HG02840 (cell line): ENCODE measurements around the gene SMAD3.

Experiments used
- ATAC-seq: cut with Tn5 transposase; IDR thresholded peaks from one replicate; pipeline ENCODE4 v1.9.1; 2021; ENCODE audit warnings: mild to moderate bottlenecking, moderate library complexity, moderate number of reproducible peaks; ENCODE audit not compliant: unreplicated experiment, low FRiP score

The SMAD3 gene

DNA sequence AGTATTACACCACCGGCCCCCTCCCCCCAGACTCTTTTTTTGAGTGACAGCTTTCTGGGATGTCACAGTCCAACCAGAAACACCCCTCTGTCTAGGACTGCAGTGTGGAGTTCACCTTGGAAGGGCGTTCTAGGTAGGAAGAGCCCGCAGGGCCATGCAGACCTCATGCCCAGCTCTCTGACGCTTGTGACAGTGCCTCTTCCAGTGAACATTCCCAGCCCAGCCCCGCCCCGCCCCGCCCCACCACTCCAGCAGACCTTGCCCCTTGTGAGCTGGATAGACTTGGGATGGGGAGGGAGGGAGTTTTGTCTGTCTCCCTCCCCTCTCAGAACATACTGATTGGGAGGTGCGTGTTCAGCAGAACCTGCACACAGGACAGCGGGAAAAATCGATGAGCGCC lies 125.4 kb downstream of the SMAD3 start:
- ATAC-seq: no peak

DNA sequence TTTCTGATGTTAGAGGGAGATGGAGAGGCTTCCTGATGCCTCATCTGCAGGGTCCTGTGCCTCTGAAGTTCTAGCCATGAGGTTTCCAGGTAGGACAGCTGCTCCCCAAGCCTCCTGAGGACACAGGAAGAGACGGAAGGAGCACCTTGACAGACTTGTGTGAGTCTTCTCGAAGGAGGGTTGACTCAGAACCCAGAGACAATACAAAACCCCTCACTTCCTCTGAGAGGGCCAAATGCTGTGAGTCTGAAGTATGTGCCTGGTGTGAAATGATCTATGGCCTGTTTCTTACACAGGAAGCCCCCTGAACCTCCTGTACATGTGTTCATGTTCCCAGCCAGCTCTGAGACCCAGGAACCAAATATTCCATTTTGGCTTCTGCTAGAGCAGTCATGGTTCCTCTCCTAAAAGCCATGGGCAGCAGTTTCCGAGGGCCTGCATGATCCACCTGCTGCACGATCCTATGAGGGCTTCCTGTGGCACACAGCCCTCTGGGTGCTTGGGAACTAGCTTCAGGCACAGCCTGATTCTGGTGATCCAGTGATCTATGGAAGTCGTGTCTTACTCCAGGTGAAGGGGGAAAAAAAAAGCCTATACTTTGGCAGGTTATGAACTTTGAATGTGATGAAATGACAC lies 126.9 kb downstream of the SMAD3 start:
- ATAC-seq: no peak

DNA sequence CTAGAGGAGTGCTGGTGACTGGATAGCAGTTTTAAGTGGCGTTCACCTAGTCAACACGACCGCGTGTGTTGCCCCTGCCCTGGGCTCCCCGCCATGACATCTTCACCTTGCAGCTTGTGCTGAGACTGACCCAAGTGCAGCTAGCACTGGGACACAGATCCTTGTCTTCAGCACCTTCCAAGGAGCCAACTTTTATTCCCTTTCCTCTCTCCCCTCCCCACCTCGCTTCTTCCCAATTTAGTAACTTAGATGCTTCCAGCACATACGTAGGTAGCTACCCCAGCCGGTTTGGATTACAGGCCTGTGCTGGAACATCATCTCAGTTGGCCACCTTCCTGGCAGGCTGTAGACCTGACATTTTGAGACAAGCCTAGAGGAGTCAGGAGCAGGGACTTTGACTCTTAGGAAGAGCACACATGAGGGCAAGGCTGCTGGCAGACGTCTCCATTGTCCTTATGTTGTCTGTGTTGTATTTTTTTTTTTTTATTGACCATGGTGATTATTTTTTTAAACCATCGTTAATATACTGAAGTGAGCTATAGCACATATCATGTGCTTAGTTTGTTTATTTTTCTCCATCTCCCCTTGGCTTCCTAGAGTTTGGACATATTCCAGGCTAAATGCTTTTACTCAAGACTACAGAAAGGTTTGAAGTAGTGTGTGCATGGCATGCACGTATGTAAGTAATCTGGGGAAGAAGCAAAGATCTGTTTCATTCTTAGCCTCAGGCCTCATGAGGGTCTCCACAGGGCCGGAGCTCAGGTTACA lies 128.0 kb downstream of the SMAD3 start:
- ATAC-seq: no peak

DNA sequence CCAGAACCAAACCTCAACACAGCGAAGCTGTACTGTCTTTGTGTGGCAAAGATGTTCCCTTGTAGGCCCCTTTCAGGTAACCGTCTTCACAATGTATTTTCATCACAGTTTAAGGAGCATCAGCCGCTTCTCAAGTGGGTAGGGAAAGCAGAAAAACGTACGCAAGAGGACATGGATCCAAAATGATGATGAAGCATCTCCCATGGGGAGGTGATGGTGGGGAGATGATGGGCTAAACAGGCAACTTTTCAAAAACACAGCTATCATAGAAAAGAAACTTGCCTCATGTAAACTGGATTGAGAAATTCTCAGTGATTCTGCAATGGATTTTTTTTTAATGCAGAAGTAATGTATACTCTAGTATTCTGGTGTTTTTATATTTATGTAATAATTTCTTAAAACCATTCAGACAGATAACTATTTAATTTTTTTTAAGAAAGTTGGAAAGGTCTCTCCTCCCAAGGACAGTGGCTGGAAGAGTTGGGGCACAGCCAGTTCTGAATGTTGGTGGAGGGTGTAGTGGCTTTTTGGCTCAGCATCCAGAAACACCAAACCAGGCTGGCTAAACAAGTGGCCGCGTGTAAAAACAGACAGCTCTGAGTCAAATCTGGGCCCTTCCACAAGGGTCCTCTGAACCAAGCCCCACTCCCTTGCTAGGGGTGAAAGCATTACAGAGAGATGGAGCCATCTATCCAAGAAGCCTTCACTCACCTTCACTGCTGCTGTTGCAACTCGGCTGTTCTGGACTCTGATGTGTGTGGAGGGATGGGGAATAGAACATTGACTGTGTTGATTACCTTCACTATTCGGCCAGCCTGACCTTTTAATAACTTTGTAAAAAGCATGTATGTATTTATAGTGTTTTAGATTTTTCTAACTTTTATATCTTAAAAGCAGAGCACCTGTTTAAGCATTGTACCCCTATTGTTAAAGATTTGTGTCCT lies 129.0 kb downstream of the SMAD3 start:
- no peak for ATAC-seq

DNA sequence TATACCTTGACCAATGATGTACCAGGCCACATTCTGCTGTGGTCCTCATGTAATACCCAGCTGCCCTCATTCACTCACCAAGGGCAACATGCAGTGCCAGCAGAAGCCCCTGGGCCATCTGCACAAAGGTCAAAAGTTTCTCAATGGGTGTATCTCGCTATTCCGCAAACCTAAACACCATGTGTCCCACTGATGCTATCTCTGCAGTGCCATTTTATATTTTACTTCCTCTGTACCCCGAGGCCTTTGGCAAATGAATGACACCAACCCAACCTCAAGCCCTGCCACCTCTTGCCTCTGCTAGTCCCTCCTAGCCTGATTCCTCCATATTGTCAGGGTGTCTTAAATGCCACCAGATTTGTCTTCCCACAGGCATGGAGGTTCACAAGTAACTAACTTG lies 129.9 kb downstream of the SMAD3 start:
- no peak for ATAC-seq

DNA sequence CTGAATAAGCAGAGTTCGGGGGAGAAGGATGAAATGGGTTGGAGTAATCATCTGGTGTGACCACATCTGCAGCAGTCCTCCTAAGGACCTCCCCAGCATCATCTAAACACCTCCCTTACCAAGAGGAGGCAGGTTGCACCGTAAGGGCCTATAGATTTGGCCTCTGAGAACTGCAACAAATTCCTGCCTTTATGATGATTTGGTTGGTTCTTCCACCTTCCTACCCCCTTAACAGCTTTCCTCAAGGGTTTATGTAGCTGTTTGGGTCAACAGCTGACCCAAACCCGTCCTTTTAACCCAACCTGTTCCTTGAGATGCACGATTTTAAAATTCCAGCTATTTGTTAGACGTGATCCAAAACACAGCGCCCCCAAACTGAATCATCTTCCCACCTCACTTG lies 130.8 kb downstream of the SMAD3 start:
- ATAC-seq: no peak

DNA sequence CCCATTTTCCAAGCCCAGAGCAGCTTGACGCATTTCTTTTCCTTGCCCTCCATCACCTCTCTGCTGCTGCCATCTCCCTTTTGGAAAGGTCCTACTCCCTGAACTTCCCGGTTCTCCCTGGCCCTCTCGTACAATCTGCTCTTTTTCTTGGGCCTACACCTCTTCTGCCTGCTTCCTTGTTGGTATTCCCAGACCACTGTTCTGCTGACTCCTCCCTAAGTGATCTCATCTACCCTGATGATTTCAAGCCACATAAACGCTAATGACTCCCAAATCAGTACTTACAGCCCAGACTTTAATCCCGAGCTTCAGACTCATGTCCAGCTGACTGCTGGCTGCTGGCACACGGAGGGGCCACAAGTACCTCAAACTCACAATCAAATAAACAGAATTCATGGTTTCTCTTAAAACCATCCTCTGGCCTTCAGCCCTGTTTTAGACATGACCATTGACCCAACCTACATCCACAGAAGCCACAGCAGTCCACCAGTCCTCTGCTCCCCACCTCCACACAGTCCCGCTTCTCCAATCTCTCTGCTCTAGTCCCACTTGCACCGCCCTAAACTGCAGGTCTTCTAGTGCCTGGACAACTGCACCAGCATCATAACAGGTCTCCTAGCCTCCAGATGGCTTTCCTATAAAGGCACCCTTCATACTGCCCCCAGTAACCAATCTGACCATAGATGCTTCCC lies 131.4 kb downstream of the SMAD3 start:
- no peak for ATAC-seq

DNA sequence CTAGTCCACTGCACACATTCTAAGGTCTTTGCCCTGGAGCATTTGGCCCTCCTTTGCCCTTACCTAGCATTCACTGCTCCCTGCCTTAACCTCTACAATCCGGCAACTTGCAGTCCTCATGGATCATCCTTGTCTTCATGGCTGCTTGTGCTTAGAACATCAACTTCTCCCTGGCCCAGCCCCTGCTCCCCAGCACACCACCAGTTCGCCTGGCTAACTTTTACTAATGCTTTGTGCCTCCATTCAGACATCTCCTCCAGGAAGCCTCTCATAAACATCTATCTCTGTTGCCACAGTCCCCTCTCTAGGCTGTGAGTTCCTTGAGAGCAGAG lies 131.9 kb downstream of the SMAD3 start:
- ATAC-seq: no peak

DNA sequence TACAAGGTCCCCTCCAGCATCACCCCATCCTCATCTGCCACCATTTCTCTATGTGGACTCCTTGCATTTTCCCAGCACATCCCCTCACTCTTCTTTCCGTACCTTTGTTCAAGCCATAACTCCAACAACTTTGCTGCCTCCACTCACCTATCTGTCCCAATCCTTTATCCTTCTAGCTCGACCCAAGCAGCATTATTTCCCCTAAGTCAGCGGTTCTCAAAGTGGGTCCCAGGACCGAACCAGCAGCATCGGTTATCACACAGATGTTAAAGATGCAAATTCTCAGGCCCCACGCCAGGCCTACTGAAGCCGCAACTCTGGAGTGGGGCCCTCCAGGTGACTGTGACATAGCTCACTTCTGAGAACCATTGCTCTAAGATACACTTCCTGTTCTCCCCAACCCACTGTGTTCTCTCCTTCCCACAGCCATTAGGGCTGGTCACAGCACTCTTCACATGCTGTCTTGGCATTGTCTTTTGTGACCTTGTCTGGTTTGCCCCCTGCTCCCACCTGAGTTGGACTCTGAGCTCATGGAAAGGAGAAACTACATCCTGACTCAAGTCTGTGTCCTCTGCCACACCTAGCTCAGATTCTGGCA lies 132.9 kb downstream of the SMAD3 start:
- ATAC-seq: no peak

DNA sequence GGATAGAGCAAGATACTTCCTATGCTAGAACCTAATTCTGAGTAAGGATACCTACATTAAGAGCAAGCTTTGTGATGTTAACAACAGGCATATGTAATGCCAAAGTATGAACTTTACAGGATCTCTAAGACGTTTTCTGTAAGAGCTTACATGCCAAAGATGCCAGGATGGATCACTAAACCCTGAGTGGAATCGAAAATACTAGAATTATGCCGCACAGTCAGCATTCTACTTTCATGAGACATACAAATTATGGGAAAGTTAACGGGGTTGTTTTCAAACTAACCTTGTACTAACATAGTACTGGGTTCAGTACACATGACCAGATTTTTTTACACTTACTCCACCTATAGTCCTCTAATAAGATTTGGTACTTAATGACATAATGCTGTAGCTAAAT lies 134.0 kb downstream of the SMAD3 start:
- no peak for ATAC-seq

DNA sequence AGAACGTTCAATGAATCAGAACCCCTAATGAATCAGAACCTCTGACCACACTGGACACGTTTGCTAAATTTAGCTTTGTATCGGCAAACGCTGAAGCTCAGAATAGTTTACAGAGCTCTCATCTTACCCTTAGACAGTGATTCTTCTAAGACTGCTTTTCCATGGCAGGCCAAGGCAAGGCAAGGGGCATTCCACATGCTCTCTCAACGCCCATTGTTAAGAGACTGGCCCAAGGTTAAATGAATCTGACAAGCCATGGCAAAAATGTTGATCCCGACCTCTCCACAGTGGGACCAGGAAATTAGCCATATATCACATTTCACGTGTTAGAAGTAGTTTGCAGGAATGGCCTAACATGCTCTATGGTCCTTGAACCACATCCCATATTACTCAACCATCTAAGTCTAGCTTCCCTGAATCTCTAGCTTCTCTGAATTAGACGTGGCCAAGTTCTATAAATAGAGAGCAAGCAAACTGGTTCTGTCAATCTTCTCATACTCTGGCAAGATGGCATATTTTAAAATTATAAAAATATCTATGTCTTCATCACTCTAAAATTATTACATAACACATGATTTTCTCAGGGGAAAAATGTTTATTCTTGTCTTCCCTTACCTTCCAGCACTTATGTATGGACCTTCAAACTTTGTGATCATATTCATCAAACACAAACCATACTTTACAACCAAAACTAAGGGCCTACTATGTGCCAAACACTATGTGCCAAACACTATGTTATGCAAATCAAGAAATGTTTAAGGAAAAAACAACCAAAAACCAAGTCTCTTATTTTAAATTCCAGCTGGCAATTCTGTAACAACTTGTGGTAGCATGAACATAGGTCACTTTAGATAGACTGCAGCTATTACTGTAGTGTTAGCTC lies 134.7 kb downstream of the SMAD3 start:
- ATAC-seq: no peak

DNA sequence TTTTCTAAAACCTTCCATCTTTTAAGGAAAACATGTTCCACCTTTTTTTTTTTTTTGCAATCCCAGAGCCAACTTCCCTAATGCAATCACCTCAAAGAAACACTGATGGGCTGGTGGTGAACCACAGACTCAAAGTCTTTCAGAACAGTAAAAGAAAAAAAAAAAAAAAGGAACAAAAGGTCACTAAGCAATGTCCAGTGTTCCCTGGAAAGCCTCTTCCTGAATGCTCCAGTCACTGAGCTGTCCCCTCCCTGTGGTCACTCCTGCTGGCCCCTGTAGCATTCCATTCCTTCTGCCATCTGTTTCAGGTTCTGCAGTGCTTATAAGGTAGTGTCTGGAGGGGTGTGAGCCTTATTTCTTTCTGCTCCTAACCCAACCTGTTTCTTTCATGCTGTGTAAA lies 135.7 kb downstream of the SMAD3 start:
- ATAC-seq: no peak

DNA sequence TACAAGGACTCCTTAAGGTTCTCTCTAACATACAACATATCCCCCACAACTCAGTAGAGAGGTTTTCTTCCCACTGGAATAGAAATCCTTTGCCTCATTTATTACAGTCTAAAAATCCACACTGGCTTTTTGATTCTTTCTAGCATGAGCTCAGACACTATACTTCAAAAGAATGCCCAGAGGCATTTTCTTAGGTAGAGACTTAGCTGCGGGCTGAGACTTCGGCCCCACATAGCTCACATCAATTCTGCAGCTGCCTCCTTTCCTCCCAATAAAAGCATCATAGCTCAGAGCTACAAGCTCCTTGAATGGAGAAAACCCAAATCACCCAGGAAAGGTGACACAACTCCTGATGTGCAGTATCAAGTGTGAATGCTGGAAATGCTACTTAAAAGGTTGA lies 136.7 kb downstream of the SMAD3 start:
- no peak for ATAC-seq

DNA sequence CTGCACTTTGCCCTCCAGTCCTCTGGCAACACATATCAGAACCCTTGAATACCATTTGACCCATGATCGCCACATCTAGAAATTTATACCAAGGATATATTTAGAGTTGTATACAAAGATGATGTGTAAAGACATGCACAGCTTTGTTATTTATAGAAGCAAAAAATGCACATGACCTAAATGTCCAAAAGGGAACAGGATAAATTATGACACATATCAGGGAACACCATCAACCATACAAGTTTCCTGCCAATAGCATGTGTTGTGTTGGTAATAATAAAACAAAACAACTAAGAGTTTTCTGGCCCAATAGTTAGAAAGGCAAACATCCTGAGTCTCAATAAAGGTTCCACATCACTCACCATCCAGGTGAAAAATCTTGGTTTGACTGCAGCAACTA lies 137.6 kb downstream of the SMAD3 start:
- ATAC-seq: no peak

DNA sequence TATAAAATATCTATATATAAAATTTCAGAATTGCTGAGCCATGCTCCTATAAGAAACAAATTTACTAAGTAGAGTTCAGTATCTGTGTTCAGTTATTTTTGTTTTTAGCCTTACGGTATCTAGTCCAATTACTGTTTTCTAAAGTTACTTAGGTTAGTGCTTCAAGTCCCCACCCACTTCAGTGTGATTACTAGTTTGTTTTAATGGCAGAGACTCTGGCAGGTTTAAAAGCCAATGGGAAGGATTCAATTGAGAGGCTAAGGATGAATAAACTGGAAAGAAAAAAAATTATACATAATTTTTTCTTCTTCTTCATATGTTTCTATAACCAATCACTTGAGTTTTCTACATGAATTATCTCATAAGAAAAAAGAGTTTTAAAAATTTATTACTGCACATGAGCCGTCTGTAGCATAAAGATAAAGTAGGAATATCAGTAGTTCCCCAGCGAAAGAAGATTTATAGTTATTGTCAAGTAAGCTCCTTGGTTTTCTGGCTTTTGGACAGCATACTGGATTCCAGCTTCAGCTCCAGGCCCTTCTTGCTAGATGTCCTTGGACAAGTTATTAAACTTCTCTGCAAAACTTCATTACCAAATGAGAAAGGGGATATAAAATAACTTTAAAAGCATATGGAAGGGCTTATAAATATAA lies 142.3 kb downstream of the SMAD3 start:
- no peak for ATAC-seq

DNA sequence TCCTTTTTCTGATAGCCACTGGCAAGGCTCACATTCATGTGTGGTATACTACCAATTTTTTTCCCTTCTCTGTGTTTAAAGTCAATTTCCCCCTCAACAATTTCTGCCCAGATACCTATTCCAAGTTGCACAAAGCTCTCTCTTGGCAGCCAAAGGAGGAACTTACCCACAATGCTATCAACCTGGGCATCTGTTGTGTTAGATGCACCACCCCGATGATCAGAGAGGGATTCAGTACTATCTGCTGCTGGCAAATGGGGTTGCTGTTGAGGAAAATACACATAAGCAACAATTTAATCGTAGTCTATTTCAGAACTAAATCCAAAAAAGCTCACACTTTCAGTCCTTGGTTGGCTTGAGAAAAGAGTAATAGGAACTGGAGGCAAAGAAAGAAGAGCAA lies 143.0 kb downstream of the SMAD3 start:
- ATAC-seq: no peak

DNA sequence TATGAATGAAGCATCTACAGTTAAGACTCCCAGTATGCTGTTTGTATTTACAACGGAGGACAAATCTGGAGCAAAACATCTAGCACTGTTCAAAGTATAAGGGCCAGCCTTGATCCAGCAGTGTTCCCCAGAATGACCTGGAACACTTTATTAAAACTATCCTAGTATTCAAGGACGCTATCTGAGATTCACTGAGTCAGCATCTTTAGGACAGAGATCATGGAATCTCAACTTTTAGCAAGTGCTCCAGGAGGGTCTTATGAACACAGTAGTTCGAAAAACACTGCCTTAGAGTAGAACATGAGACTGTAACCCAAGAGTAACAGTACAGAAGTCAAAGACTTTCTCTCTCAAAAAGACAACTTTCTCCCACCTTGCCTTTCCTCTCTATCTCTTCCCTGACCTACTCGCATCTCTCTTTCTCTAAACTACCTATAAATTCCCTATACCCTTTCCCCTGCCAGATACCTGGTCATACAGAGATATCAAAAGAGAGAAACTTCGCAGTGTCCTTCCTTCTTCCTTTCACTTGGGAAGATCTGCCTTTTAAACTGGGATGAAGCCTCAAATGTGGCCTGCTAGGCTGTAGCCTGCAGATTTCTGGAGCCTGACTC lies 145.3 kb downstream of the SMAD3 start:
- ATAC-seq: no peak

DNA sequence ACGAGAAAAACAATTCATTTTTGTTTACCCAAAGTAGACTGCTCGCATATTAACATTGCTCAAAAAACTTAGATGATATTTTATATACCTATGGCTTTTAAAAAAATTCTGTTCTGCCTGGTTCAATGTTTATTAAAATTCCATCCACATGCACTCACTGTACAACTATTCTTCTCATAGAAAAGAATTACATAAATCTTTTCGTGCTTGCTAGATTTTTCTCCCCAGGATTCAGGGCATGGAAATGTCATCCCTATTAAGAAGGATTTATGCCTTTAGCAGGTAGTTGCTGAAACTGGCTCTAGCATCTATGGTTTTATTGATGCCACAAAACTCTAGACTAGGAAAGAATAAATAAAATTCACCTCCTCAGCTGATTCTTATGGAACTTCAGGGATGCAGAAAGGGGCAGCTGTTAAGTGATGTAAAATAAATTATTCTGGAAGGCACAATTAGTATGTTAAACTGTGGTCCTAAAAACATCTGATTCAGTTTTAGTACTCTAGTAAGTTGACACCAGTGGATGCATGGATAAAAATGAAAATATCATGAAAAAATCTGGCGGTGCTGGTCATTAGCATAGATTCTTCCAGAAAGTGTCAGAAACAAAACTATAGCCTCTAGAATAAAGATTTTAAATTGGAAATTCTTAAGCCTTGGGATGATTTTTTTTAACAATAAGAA lies 147.4 kb downstream of the SMAD3 start:
- no peak for ATAC-seq
